Immature natural killer cell (primary cell): ENCODE data around the gene HIVEP3. TPM values are rescaled to one million over a fixed set of nuclear protein-coding genes. Genes with fewer than 3 reads are reported as not detected.
A peak's percentile ranks its signal among the peaks of the same experiment; 100 is the strongest.
"Not testable (repeated sequence)": the region's sequence is repeated elsewhere in the genome, so short reads cannot be mapped to it uniquely, and the experiment has no call there.

Experiments
- DNase-seq, 3 donors: peaks; one replicate each; pipeline ENCODE4 v3.0.0; 2022; ENCODE audit warnings: mixed read lengths in 1 of 3
- H3K27ac Mint-ChIP-seq, 6 donors: one replicate each; pipeline ENCODE4 v1.8.0; 2020; ENCODE audit warnings: mixed read lengths in 6 of 6, mild to moderate bottlenecking in 5 of 6, inconsistent platforms in 4 of 6, moderate library complexity in 3 of 6
- H3K27me3 Mint-ChIP-seq, 3 donors: one replicate each; pipeline ENCODE4 v1.8.0; 2020 to 2021; ENCODE audit warnings: low read depth in 3 of 3, mild to moderate bottlenecking in 3 of 3, mixed read lengths in 3 of 3, moderate library complexity in 3 of 3, inconsistent platforms in 1 of 3
- H3K36me3 Mint-ChIP-seq, 3 donors: one replicate each; pipeline ENCODE4 v1.8.0; 2020; ENCODE audit warnings: mixed read lengths in 3 of 3, inconsistent platforms in 2 of 3, mild to moderate bottlenecking in 2 of 3
- H3K4me1 Mint-ChIP-seq, 2 donors: one replicate each; pipeline ENCODE4 v1.8.0; 2020; ENCODE audit warnings: inconsistent platforms in 2 of 2, mild to moderate bottlenecking in 2 of 2, mixed read lengths in 2 of 2, moderate library complexity in 1 of 2
- H3K4me3 Mint-ChIP-seq, 5 donors: one replicate each; pipeline ENCODE4 v1.8.0; 2020; ENCODE audit warnings: mild to moderate bottlenecking in 5 of 5, mixed read lengths in 5 of 5, inconsistent platforms in 3 of 5, moderate library complexity in 3 of 5
- H3K9me3 Mint-ChIP-seq, 6 donors: one replicate each; pipeline ENCODE4 v1.8.0; 2020; ENCODE audit warnings: mild to moderate bottlenecking in 6 of 6, mixed read lengths in 6 of 6, inconsistent platforms in 4 of 6, moderate library complexity in 3 of 6
- polyA plus RNA-seq, 3 donors: library from polyadenylated mRNA; unstranded; fragments of 300-500 nt; fragmentation: Illumina TruSeq; gene quantifications; one replicate each; pipeline ENCODE4 v1.2.3, GENCODE V29; 2021

HIVEP3 gene
- polyA plus RNA-seq, 3 donors from 2014 or later: 9.8 to 24.1 (median 15.5) TPM

- Mint-ChIP-seq H3K4me3 (no peak overlapping the region), H3K9me3 (peaks cover 0 to 7% (median 0%) of the 10 kb centered on the region in 6 donors), H3K27me3 (no peaks in the 10 kb centered on the region), H3K36me3 (peaks cover 9 to 15% (median 10%) of the 10 kb centered on the region in 3 donors), H3K27ac (no peak overlapping the region), H3K4me1 (peaks cover 0 to 8% of the 10 kb centered on the region in 2 donors)
- no peak for DNase-seq
Measured at GRCh38 chr1:41942278-41942677, 23.6 kb upstream of the HIVEP3 start.

- peak overlapping the region in 2 of 6 donors; percentile 0 to 63 for H3K27ac Mint-ChIP-seq
- peaks cover 0 to 8% of the 10 kb centered on the region in 2 donors for H3K4me1 Mint-ChIP-seq
- peaks cover 0 to 7% (median 0%) of the 10 kb centered on the region in 6 donors for H3K9me3 Mint-ChIP-seq
- H3K36me3 Mint-ChIP-seq: peaks cover 9 to 15% (median 12%) of the 10 kb centered on the region in 3 donors
- no peak overlapping the region for H3K4me3 Mint-ChIP-seq
- DNase-seq: no peak
- no peaks in the 10 kb centered on the region for H3K27me3 Mint-ChIP-seq
Measured at GRCh38 chr1:41941381-41941780, 22.7 kb upstream of the HIVEP3 start.

GRCh38 chr1:41939194-41939593 lies 20.5 kb upstream of the HIVEP3 start:
- H3K27ac Mint-ChIP-seq: no peak overlapping the region
- peaks cover 0 to 6% (median 0%) of the 10 kb centered on the region in 6 donors for H3K9me3 Mint-ChIP-seq
- peaks cover 10 to 18% (median 12%) of the 10 kb centered on the region in 3 donors for H3K36me3 Mint-ChIP-seq
- H3K27me3 Mint-ChIP-seq: no peaks in the 10 kb centered on the region
- H3K4me1 Mint-ChIP-seq: peaks cover 0 to 3% of the 10 kb centered on the region in 2 donors
- DNase-seq: no peak
- H3K4me3 Mint-ChIP-seq: no peak overlapping the region

GRCh38 chr1:41936107-41936506 lies 17.4 kb upstream of the HIVEP3 start:
- DNase-seq: no peak
- H3K27me3 Mint-ChIP-seq: peaks cover 0 to 2% (median 0%) of the 10 kb centered on the region in 3 donors
- peaks cover 8 to 18% (median 13%) of the 10 kb centered on the region in 3 donors for H3K36me3 Mint-ChIP-seq
- H3K9me3 Mint-ChIP-seq: peaks cover 0 to 2% (median 0%) of the 10 kb centered on the region in 6 donors
- no peak overlapping the region for H3K27ac Mint-ChIP-seq
- no peak overlapping the region for H3K4me3 Mint-ChIP-seq
- H3K4me1 Mint-ChIP-seq: peaks cover 0 to 3% of the 10 kb centered on the region in 2 donors

GRCh38 chr1:41935226-41935625 lies 16.5 kb upstream of the HIVEP3 start:
- peaks cover 0 to 2% (median 0%) of the 10 kb centered on the region in 6 donors for H3K9me3 Mint-ChIP-seq
- peaks cover 8 to 18% (median 13%) of the 10 kb centered on the region in 3 donors for H3K36me3 Mint-ChIP-seq
- peaks cover 0 to 1% of the 10 kb centered on the region in 2 donors for H3K4me1 Mint-ChIP-seq
- no peak overlapping the region for H3K4me3 Mint-ChIP-seq
- no peak overlapping the region for H3K27ac Mint-ChIP-seq
- peaks cover 0 to 2% (median 0%) of the 10 kb centered on the region in 3 donors for H3K27me3 Mint-ChIP-seq
- no peak for DNase-seq

GRCh38 chr1:41933106-41933505 lies 14.4 kb upstream of the HIVEP3 start:
- H3K36me3 Mint-ChIP-seq: peaks cover 5 to 11% (median 7%) of the 10 kb centered on the region in 3 donors
- no peak overlapping the region for H3K4me3 Mint-ChIP-seq
- H3K4me1 Mint-ChIP-seq: no peaks in the 10 kb centered on the region
- no peak for DNase-seq
- peaks cover 0 to 2% (median 0%) of the 10 kb centered on the region in 3 donors for H3K27me3 Mint-ChIP-seq
- H3K9me3 Mint-ChIP-seq: peaks cover 0 to 2% (median 0%) of the 10 kb centered on the region in 6 donors
- H3K27ac Mint-ChIP-seq: no peak overlapping the region

GRCh38 chr1:41931578-41931977 lies 12.9 kb upstream of the HIVEP3 start:
- no peak overlapping the region for H3K27ac Mint-ChIP-seq
- H3K27me3 Mint-ChIP-seq: peaks cover 0 to 2% (median 0%) of the 10 kb centered on the region in 3 donors
- no peaks in the 10 kb centered on the region for H3K4me1 Mint-ChIP-seq
- DNase-seq: no peak
- no peak overlapping the region for H3K4me3 Mint-ChIP-seq
- peaks cover 0 to 2% (median 0%) of the 10 kb centered on the region in 6 donors for H3K9me3 Mint-ChIP-seq
- H3K36me3 Mint-ChIP-seq: peaks cover 0 to 9% (median 3%) of the 10 kb centered on the region in 3 donors

- no peaks in the 10 kb centered on the region for H3K9me3 Mint-ChIP-seq
- peaks cover 4 to 5% of the 10 kb centered on the region in 2 donors for H3K4me1 Mint-ChIP-seq
- no peak overlapping the region for H3K4me3 Mint-ChIP-seq
- peaks cover 0 to 1% (median 0%) of the 10 kb centered on the region in 3 donors for H3K27me3 Mint-ChIP-seq
- DNase-seq: no peak
- H3K36me3 Mint-ChIP-seq: no peaks in the 10 kb centered on the region
- H3K27ac Mint-ChIP-seq: no peak overlapping the region
Measured at GRCh38 chr1:41927118-41927517, 8.4 kb upstream of the HIVEP3 start.

GRCh38 chr1:41925712-41926111 lies 7.0 kb upstream of the HIVEP3 start:
- peaks cover 8 to 19% of the 10 kb centered on the region in 2 donors for H3K4me1 Mint-ChIP-seq
- peaks cover 0 to 1% (median 0%) of the 10 kb centered on the region in 3 donors for H3K27me3 Mint-ChIP-seq
- no peak overlapping the region for H3K27ac Mint-ChIP-seq
- H3K4me3 Mint-ChIP-seq: no peak overlapping the region
- no peaks in the 10 kb centered on the region for H3K36me3 Mint-ChIP-seq
- H3K9me3 Mint-ChIP-seq: no peaks in the 10 kb centered on the region
- no peak for DNase-seq

GRCh38 chr1:41924911-41925310 lies 6.2 kb upstream of the HIVEP3 start:
- Mint-ChIP-seq H3K9me3 (no peaks in the 10 kb centered on the region), H3K27ac (no peak overlapping the region), H3K36me3 (no peaks in the 10 kb centered on the region), H3K4me1 (peaks cover 16 to 27% of the 10 kb centered on the region in 2 donors), H3K4me3 (no peak overlapping the region), H3K27me3 (peaks cover 2 to 6% (median 4%) of the 10 kb centered on the region in 3 donors)
- no peak for DNase-seq

GRCh38 chr1:41921271-41921670 lies 2.5 kb upstream of the HIVEP3 start:
- peak overlapping the region; percentile 53 to 99 (median 94) for H3K27ac Mint-ChIP-seq
- not testable (repeated sequence) for H3K4me3 Mint-ChIP-seq, H3K9me3 Mint-ChIP-seq, DNase-seq, H3K36me3 Mint-ChIP-seq
- peaks cover 7 to 11% (median 8%) of the 10 kb centered on the region in 3 donors for H3K27me3 Mint-ChIP-seq
- peaks cover 49 to 59% of the 10 kb centered on the region in 2 donors for H3K4me1 Mint-ChIP-seq

GRCh38 chr1:41920658-41921057 lies 1.9 kb upstream of the HIVEP3 start:
- H3K4me3 Mint-ChIP-seq: peak overlapping the region; percentile 87 to 99 (median 91)

GRCh38 chr1:41919764-41920397 lies 1.2 kb upstream of the HIVEP3 start:
- Mint-ChIP-seq H3K27ac (peak overlapping the region; percentile 90 to 99 (median 95)), H3K4me1 (peaks cover 60 to 71% of the 10 kb centered on the region in 2 donors), H3K4me3 (peak overlapping the region; percentile 87 to 99 (median 91)), H3K36me3 (no peaks in the 10 kb centered on the region), H3K27me3 (peaks cover 7 to 10% (median 10%) of the 10 kb centered on the region in 3 donors), H3K9me3 (no peaks in the 10 kb centered on the region)
- DNase-seq: peak; percentile 84 to 85 (median 85)

More at GRCh38 chr1:41920658-41921057, 1.9 kb upstream of the HIVEP3 start:
- peak in 1 of 3 donors; percentile 10 for DNase-seq
- no peaks in the 10 kb centered on the region for H3K36me3 Mint-ChIP-seq
- peaks cover 53 to 63% of the 10 kb centered on the region in 2 donors for H3K4me1 Mint-ChIP-seq
- peaks cover 7 to 11% (median 10%) of the 10 kb centered on the region in 3 donors for H3K27me3 Mint-ChIP-seq
- H3K9me3 Mint-ChIP-seq: no peaks in the 10 kb centered on the region
- peak overlapping the region; percentile 90 to 99 (median 95) for H3K27ac Mint-ChIP-seq

- H3K4me1 Mint-ChIP-seq: peaks cover 68 to 78% of the 10 kb centered on the region in 2 donors
- no peak for DNase-seq
- H3K27me3 Mint-ChIP-seq: peaks cover 7 to 10% (median 10%) of the 10 kb centered on the region in 3 donors
- H3K27ac Mint-ChIP-seq: peak overlapping the region; percentile 90 to 99 (median 95)
- peak overlapping the region; percentile 87 to 99 (median 91) for H3K4me3 Mint-ChIP-seq
- no peaks in the 10 kb centered on the region for H3K9me3 Mint-ChIP-seq
- peaks cover 0 to 4% (median 0%) of the 10 kb centered on the region in 3 donors for H3K36me3 Mint-ChIP-seq
Measured at GRCh38 chr1:41919131-41919530, 409 bp upstream of the HIVEP3 start.
